Heart left ventricle (tissue), 16 donors: Measurements from ENCODE around the gene GDA. TPM values are rescaled to one million over a fixed set of nuclear protein-coding genes. Genes with fewer than 3 reads are reported as not detected.

Source experiments
- ATAC-seq, 4 donors: fragments of 200-7000 bp; cut with Tn5 transposase; one replicate each; pipeline ENCODE4 v1.9.1; 2020 to 2022; ENCODE audit warnings: moderate library complexity in 4 of 4, mild to moderate bottlenecking in 3 of 4, moderate number of reproducible peaks in 1 of 4
- DNase-seq, 5 donors: peaks; one replicate each; pipeline ENCODE4 v3.0.0-alpha.2; 2020
- H3K27ac ChIP-seq, 12 donors: fragments of 200-600 bp; sonication (generic) in 4 of 12; one replicate each; pipeline versions ENCODE4 v1.5.0 to v1.8.0; 2016 to 2022; ENCODE audit warnings: mild to moderate bottlenecking in 2 of 12
- H3K27me3 ChIP-seq, 9 donors: fragments of 200-600 bp; sonication (generic) in 2 of 9; one replicate each; pipeline versions ENCODE4 v1.5.1 to v1.8.0; 2016 to 2022; ENCODE audit warnings: mild to moderate bottlenecking in 3 of 9
- H3K36me3 ChIP-seq, 9 donors: fragments of 200-600 bp; sonication (generic) in 2 of 9; one replicate each; pipeline versions ENCODE4 v1.5.0 to v1.8.0; 2018 to 2022; ENCODE audit warnings: mild to moderate bottlenecking in 2 of 9
- H3K4me1 ChIP-seq, 12 donors: fragments of 200-600 bp; sonication (generic) in 4 of 12; one replicate each; pipeline versions ENCODE4 v1.5.0 to v1.8.0; 2016 to 2022; ENCODE audit warnings: mild to moderate bottlenecking in 3 of 12
- H3K4me3 ChIP-seq, 12 donors: fragments of 200-600 bp; sonication (generic) in 4 of 12; one replicate each; pipeline versions ENCODE4 v1.5.0 to v1.8.0; 2017 to 2022; ENCODE audit warnings: mild to moderate bottlenecking in 9 of 12, moderate library complexity in 4 of 12
- H3K9me3 ChIP-seq, 12 donors: fragments of 200-600 bp; sonication (generic) in 4 of 12; one replicate each; pipeline versions ENCODE4 v1.5.0 to v1.8.0; 2016 to 2022; ENCODE audit warnings: mild to moderate bottlenecking in 1 of 12
- CTCF ChIP-seq, 12 donors: fragments of 200-600 bp; sonication (generic) in 4 of 12; IDR thresholded peaks; one replicate each; pipeline versions ENCODE4 v1.5.0 to v1.8.0; 2018 to 2022; ENCODE audit warnings: antibody characterized with exemption in 12 of 12, mild to moderate bottlenecking in 5 of 12
- POLR2A ChIP-seq, 2 donors: fragments of 450-650 bp; IDR thresholded peaks; one replicate each; pipeline ENCODE4 v1.6.1; 2017; ENCODE audit warnings: antibody characterized with exemption in 2 of 2, mild to moderate bottlenecking in 2 of 2, moderate library complexity in 2 of 2
- WGBS, 4 donors: extraction: QIAGEN DNeasy Blood & Tissue Kit in 2 of 4; methylation state at CpG; one replicate each; pipeline versions ENCODE4 v1.1.5 to v1.1.7; 2013 to 2018; 5-methylcytosine and 5-hydroxymethylcytosine counted together
- intact Hi-C, 10 donors: fragments of 100-400 bp; cut with DNase I; formaldehyde crosslinking; loops; one replicate each; pipeline versions ENCODE4 v1.11.1 to v1.14.2; 2022
- polyA plus RNA-seq, 2 donors: library from polyadenylated mRNA; stranded (reverse); fragments of 200-250 nt; gene quantifications; one replicate each; pipeline ENCODE4 v1.2.3, GENCODE V29; 2013
- total RNA-seq, 9 donors: library from RNA; depleted of rRNA in 2 of 9; stranded (reverse); fragments of >200 nt in 2 of 9; fragmentation: NEBNext Ultra II Directional in 3 of 9; extraction: Animal tissue kit (Norgen Biotek cat#: 25700) in 3 of 9; gene quantifications; one replicate each; pipeline versions ENCODE4 v1.1.0 to v1.2.4, GENCODE V29; 2016 to 2023
- donor health status: ischemic (EF 13 %, LVEDD 7.1; RV severe dilation, severe dysfunction).
- donor health status: healthy with polysubstance abuse.
- donor health status: DM: no; HTN: yes; CAD: no.
- donor health status: DM: no; HTN: no; CAD: no.
- donor health status: ischemic (EF 25% LVEDD 6.9; RV normal size, moderate dysfunction).
- donor health status: ischemic (EF 25% LVEDD 5.7; RV mildly dilated, moderate dysfunction).
- donor health status: healthy.
- donor health status: DM: yes; HTN: yes; CAD: no.
- donor health status: ischemic (EF 35%, LVEDD 5.7; RV mildly dilated, moderate dysfunction).
- donor health status: nonischemic (EF 11% LVEDD 7.7; RV severe dilation, severe dysfunction).
- donor health status: DM: yes; HTN: yes; CAD: no.
- donor health status: PGD.
- donor health status: ischemic (EF 29% LVEDD 5.4; RV normal size, mild dysfunction).
- donor health status: nonischemic (EF 23%, LVEDD 6.1; RV moderate dilation, normal function).

GDA gene
- total and polyA plus RNA-seq, 11 donors: 0.08 to 1.1 (median 0.19) TPM; not detected in 5

GRCh38 chr9:72141484-72141883, 7.8 kb upstream of the GDA start:
- no peak overlapping the region for H3K27ac ChIP-seq
- WGBS, 4 donors: 68 to 80% (median 79%) methylated on average over 3 of the region's 3 CpGs
- ATAC-seq (no peak), DNase-seq (no peak)
- TF ChIP-seq POLR2A (IDR thresholded peaks at IDR 0.05) (no peak), CTCF (IDR thresholded peaks at IDR 0.05) (no peak)
- H3K9me3 ChIP-seq: no peaks in the 10 kb centered on the region
- no peaks in the 10 kb centered on the region for H3K36me3 ChIP-seq
- no peaks in the 10 kb centered on the region for H3K4me1 ChIP-seq
- intact Hi-C loops: no loop called here
- no peak overlapping the region for H3K4me3 ChIP-seq
- H3K27me3 ChIP-seq: peaks cover 0 to 5% (median 0%) of the 10 kb centered on the region in 9 donors

DNA sequence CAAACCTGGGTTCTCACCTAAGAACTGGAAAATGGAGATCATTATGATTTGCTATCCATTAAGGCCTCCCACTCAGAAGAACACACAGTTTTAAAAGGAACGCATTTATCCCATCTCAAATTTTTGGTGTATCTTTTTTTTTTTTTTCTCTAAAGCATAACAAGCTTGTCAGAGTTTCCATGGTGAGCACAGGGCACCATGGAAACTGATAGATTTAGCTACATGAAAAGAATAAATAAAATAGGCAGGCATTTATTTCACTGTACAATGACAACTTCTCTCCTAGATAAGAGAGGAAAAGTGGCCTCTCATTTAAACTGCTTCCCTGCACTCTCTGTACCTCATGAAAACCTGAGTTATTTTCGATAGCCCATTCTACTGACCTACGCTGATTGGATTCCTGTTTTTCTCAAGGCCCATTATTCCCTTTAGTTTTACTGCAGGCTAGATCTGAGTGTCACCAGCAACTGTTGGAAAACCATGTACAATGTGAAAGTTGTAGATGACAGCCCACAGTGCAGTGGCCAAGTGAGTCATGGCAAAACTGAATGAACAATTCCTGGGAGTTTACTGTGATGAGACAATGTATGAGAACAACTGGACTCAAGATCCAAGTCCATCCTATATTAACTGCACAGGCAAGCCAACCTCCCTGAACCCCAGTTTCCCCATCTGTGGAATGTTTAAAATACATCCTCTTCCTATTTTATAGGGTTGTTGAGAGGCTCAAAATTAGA, 4.3 kb upstream of the GDA start:
- Histone ChIP-seq H3K36me3 (no peaks in the 10 kb centered on the region), H3K27me3 (peaks cover 0 to 25% (median 11%) of the 10 kb centered on the region in 9 donors), H3K9me3 (no peaks in the 10 kb centered on the region), H3K4me1 (peaks cover 0 to 8% (median 0%) of the 10 kb centered on the region in 12 donors), H3K4me3 (no peak overlapping the region), H3K27ac (no peak overlapping the region)
- DNase-seq (no peak), ATAC-seq (no peak)
- WGBS, 4 donors: 85 to 88% (median 86%) methylated on average over 3 of the region's 3 CpGs
- intact Hi-C loops: no loop called here
- no peak for TF ChIP-seq CTCF (IDR thresholded peaks at IDR 0.05)
- no peak for TF ChIP-seq POLR2A (IDR thresholded peaks at IDR 0.05)

DNA sequence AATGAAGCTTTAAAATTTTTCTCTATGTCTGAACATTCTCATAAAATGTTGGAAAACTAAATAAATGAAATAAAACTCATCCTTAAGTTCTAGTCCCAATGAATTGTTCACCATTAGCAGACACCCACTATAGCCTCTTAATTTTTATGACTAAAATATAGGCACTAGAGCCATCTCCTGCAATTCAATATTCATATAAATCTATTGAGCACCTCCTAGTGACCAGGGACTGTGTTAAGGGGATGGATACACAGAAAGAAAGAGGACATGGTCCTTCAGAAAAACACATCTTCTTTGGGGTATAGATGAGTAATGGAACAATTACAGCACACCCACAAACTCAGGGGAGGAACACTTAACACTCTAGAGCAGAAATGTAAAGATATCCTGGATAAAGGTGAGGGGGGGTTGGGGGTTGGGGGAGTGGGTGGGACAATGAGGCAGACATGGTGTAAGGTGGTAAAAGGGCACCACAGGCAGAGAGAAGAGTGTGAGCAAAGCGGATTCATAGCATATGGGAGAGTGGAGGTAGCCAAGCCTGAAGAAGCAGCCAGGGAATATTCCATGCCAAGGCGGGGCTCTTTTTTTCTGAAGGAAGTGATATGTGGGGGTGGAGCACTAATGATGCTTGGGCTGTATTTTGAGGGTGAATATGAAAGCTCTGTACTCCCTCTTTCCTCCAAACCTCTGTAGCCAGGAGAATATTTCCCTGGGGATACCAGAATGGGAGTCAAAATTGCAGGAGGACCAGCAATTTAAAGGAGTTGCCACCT, 3.3 kb upstream of the GDA start:
- intact Hi-C loops: no loop called here
- no peaks in the 10 kb centered on the region for H3K9me3 ChIP-seq
- H3K4me1 ChIP-seq: peaks cover 0 to 8% (median 0%) of the 10 kb centered on the region in 12 donors
- TF ChIP-seq CTCF (IDR thresholded peaks at IDR 0.05) (no peak), POLR2A (IDR thresholded peaks at IDR 0.05) (no peak)
- 86 to 90% (median 87%) methylated on average over 2 of the region's 2 CpGs for WGBS, 4 donors
- no peak overlapping the region for H3K27ac ChIP-seq
- no peaks in the 10 kb centered on the region for H3K36me3 ChIP-seq
- ATAC-seq (no peak), DNase-seq (no peak)
- peaks cover 0 to 31% (median 12%) of the 10 kb centered on the region in 9 donors for H3K27me3 ChIP-seq
- no peak overlapping the region for H3K4me3 ChIP-seq

DNA sequence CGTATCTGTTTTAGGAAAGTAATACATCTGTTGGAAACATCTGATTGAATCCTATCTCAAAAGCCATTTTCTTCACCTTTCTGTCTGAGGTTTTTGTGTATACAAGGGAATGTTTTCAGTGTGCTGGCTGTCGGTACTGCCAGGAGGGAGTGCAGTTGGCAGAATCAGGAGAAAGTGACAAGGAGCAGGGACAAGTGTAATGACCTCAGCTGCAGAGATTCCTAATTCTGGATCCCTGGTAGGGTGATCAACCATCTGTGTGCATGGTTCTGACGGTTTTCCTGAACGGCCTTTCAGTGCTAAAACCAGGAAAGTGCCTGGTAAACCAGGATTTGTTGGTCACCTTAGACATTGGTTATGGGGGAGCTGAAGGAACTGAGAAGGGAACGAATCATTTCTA, 1.6 kb upstream of the GDA start:
- 50 to 61% (median 51%) methylated on average over 5 of the region's 5 CpGs for WGBS, 4 donors
- Histone ChIP-seq H3K36me3 (no peaks in the 10 kb centered on the region), H3K4me3 (no peak overlapping the region), H3K9me3 (no peaks in the 10 kb centered on the region), H3K4me1 (peaks cover 0 to 8% (median 0%) of the 10 kb centered on the region in 12 donors), H3K27ac (no peak overlapping the region), H3K27me3 (peaks cover 0 to 34% (median 12%) of the 10 kb centered on the region in 9 donors)
- TF ChIP-seq POLR2A (IDR thresholded peaks at IDR 0.05) (no peak), CTCF (IDR thresholded peaks at IDR 0.05) (no peak)
- ATAC-seq (peak in 3 of 4 donors; percentile 41 to 54 (median 45)), DNase-seq (no peak)
- intact Hi-C loops: no loop called here
